GM18873 (cell line): ENCODE results near the gene KANSL2.

ENCODE experiments used
- ATAC-seq: cut with Tn5 transposase; IDR thresholded peaks from one replicate; pipeline ENCODE4 v1.9.1; 2021; ENCODE audit warnings: mild to moderate bottlenecking, moderate library complexity, moderate number of reproducible peaks; ENCODE audit not compliant: unreplicated experiment, low FRiP score

The KANSL2 gene

GRCh38 chr12:48615681-48616080, 66.4 kb downstream of the KANSL2 start:
- no peak for ATAC-seq

DNA sequence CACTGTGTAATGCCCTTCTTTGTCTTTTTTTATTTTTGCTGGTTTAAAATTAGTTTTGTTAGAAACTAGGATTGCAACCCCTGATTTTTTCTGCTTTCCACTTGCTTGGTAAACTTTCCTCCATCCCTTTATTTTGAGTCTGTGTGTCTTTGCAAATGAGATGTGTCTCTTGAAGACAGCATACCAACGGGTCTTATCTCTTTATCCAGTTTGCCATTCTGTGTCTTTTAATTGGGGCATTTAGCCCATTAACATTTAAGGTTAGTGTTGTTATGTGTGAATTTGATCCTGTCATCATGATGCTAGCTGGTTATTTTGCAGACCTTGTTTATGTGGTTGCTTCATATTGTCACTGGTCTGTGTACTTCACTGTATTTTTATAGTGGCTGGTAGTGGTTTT, 68.7 kb downstream of the KANSL2 start:
- ATAC-seq: no peak
